Endothelial cell of umbilical vein (primary cell): Measurements from ENCODE around the gene FOXP1.

Experiments
- EZH2 ChIP-seq: IDR thresholded peaks from 2 replicates; pipeline ENCODE4 v1.6.1; 2012; ENCODE audit warnings: borderline replicate concordance, low read depth, mild to moderate bottlenecking, moderate library complexity, low read length, inconsistent platforms; ENCODE audit not compliant: severe bottlenecking
- POLR2A ChIP-seq: IDR thresholded peaks from 2 replicates; pipeline ENCODE4 v1.6.1; 2012; ENCODE audit warnings: low read depth, mild to moderate bottlenecking, control low read depth, low read length
- TF ChIP-seq, protein P1 (sequence below): IDR thresholded peaks from 2 replicates; pipeline ENCODE4 v1.6.1; 2011; ENCODE audit not compliant: insufficient read depth, insufficient read length
- TF ChIP-seq, protein P2 (sequence below), 2 donors: IDR thresholded peaks; 1 replicate in 1 of 2; 2 replicates in 1 of 2; pipeline ENCODE4 v1.5.1; 2011; ENCODE audit warnings: low read length in 2 of 2, mild to moderate bottlenecking in 2 of 2, moderate library complexity in 2 of 2, control low read depth in 1 of 2, inconsistent platforms in 1 of 2, low read depth in 1 of 2; ENCODE audit not compliant: insufficient read depth in 1 of 2; ENCODE audit errors: extremely low read depth in 1 of 2

DNA sequence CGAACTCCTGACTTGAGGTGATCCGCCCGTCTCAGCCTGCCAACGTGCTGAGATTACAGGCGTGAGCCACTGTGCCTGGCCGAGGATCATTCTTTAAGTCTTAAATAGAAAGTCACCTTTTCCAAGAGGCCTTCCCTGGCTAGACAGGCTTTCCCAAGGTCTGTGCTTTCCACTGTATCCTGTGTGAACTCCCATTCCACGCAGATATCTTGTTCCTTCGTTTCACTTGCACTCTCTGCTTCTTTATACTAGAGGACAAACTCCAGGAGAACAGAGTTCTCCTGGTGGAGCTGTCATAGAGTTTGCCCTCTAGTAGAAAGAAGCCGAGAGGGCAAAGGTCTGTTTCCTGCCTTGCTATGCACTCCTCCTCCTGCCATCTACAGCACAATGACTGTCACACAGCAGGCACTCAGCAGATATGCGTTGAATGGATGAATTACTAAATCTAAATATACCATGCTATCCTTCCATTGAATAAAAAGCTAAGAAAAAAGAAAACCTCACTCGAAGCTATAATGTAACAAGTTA lies 211.2 kb downstream of the FOXP1 start:
- TF ChIP-seq, protein P1, sequence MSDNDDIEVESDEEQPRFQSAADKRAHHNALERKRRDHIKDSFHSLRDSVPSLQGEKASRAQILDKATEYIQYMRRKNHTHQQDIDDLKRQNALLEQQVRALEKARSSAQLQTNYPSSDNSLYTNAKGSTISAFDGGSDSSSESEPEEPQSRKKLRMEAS = no peak
- TF ChIP-seq, protein P2, sequence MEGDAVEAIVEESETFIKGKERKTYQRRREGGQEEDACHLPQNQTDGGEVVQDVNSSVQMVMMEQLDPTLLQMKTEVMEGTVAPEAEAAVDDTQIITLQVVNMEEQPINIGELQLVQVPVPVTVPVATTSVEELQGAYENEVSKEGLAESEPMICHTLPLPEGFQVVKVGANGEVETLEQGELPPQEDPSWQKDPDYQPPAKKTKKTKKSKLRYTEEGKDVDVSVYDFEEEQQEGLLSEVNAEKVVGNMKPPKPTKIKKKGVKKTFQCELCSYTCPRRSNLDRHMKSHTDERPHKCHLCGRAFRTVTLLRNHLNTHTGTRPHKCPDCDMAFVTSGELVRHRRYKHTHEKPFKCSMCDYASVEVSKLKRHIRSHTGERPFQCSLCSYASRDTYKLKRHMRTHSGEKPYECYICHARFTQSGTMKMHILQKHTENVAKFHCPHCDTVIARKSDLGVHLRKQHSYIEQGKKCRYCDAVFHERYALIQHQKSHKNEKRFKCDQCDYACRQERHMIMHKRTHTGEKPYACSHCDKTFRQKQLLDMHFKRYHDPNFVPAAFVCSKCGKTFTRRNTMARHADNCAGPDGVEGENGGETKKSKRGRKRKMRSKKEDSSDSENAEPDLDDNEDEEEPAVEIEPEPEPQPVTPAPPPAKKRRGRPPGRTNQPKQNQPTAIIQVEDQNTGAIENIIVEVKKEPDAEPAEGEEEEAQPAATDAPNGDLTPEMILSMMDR (IDR thresholded peaks at IDR 0.05; ENCODE audit: extremely low read depth in 1 of 2, insufficient read depth in 1 of 2, low read depth in 1 of 2, low read length in 2 of 2) = no peak
- no peak for TF ChIP-seq POLR2A
- TF ChIP-seq EZH2 = no peak
